ENCODE data around the gene FAM13A. TPM values are rescaled to one million over a fixed set of nuclear protein-coding genes. Genes with fewer than 3 reads are reported as not detected.

The FAM13A gene
- total RNA-seq, 1 donor from 2014 or later = 40.3 TPM

DNA sequence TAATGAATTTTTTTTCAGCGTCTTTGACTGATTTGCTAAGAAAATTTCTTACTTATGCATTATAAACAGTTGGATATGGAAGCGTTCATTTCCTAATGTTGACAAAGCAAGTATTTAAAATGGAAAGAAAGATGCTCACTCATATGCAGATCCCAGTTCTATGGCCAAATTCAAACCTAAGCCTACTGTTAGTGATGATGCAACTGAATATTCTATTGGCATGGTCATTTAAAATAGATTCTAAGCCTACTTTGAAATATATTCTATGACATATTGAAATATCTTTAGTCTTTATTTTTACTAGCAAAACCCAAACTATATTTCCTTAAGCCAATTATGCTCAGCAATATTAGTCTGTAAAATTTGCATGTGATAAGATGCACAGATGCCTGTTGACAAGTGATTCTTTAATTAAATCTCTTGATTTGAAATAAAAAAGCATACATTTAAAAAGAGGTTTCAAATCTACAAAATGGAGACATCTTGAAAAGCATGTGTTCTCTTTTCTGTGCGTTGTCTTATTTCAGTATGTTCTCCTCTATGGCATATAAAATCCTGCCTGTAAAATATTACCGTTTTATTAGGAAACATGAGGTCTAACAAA, 262.8 kb downstream of the FAM13A start:
- Mint-ChIP-seq H3K27me3 (ENCODE audit: insufficient read depth, low read depth) (no peaks in the 10 kb centered on the region), H3K9me3 (no peaks in the 10 kb centered on the region), H3K27ac (no peak overlapping the region), H3K36me3 (peaks cover 5% of the 10 kb centered on the region), H3K4me1 (peaks cover 14% of the 10 kb centered on the region), H3K4me3 (no peak overlapping the region)
- no peak overlapping the region for H3K4me3 ChIP-seq
- H3K27ac ChIP-seq = no peak overlapping the region
- no peaks in the 10 kb centered on the region for H3K9me3 ChIP-seq (ENCODE audit: low read depth)
- no peak overlapping the region for H3K4me2 ChIP-seq
- no peaks in the 10 kb centered on the region for H3K4me1 ChIP-seq
- no peaks in the 10 kb centered on the region for H3F3A ChIP-seq (ENCODE audit: low read depth)
- no peaks in the 10 kb centered on the region for H3K36me3 ChIP-seq
- no peaks in the 10 kb centered on the region for H4K20me1 ChIP-seq (ENCODE audit: low read depth)
- no peak for TF ChIP-seq EZH2 (IDR thresholded peaks at IDR 0.05)
- TF ChIP-seq, protein P1, sequence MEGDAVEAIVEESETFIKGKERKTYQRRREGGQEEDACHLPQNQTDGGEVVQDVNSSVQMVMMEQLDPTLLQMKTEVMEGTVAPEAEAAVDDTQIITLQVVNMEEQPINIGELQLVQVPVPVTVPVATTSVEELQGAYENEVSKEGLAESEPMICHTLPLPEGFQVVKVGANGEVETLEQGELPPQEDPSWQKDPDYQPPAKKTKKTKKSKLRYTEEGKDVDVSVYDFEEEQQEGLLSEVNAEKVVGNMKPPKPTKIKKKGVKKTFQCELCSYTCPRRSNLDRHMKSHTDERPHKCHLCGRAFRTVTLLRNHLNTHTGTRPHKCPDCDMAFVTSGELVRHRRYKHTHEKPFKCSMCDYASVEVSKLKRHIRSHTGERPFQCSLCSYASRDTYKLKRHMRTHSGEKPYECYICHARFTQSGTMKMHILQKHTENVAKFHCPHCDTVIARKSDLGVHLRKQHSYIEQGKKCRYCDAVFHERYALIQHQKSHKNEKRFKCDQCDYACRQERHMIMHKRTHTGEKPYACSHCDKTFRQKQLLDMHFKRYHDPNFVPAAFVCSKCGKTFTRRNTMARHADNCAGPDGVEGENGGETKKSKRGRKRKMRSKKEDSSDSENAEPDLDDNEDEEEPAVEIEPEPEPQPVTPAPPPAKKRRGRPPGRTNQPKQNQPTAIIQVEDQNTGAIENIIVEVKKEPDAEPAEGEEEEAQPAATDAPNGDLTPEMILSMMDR (IDR thresholded peaks at IDR 0.05) = no peak
- no peak for TF ChIP-seq EZH2phosphoT487 (IDR thresholded peaks at IDR 0.05)
- no peak overlapping the region for H2AFZ ChIP-seq (replicated peaks)
- no peak overlapping the region for H3K9ac ChIP-seq
- no peak for DNase-seq (ENCODE audit: low spot score)
- H3K27me3 ChIP-seq = no peaks in the 10 kb centered on the region
- no peaks in the 10 kb centered on the region for H3K79me2 ChIP-seq (ENCODE audit: low read depth)

DNA sequence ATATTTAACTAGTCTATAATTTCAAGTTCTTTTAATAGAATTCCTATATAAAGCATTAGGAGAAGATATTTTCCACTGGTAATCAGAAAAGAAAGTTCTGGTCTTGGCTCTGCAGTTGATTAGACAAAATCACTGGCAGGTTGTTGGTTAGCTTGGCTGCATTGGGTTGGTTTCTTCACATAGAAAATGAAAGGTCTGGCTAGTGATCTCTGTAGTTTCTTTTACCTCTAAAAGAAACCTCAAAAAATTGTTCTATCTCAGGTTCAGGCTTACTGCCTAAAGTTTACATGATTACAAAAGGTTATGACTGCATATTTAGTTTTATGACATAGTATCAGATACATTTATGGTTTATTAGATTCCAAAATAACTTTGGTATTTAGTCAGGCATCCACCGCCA, 263.5 kb downstream of the FAM13A start:
- no peaks in the 10 kb centered on the region for H3K36me3 ChIP-seq
- Mint-ChIP-seq H3K36me3 (peaks cover 5% of the 10 kb centered on the region), H3K27ac (no peak overlapping the region), H3K4me3 (no peak overlapping the region), H3K4me1 (peaks cover 12% of the 10 kb centered on the region), H3K27me3 (ENCODE audit: insufficient read depth, low read depth) (no peaks in the 10 kb centered on the region), H3K9me3 (no peaks in the 10 kb centered on the region)
- no peak overlapping the region for H3K4me3 ChIP-seq
- DNase-seq (ENCODE audit: low spot score) = no peak
- no peak for TF ChIP-seq EZH2 (IDR thresholded peaks at IDR 0.05)
- TF ChIP-seq, protein P1 (IDR thresholded peaks at IDR 0.05) = no peak
- no peak for TF ChIP-seq EZH2phosphoT487 (IDR thresholded peaks at IDR 0.05)
- H3K27me3 ChIP-seq = no peaks in the 10 kb centered on the region
- no peaks in the 10 kb centered on the region for H3K9me3 ChIP-seq (ENCODE audit: low read depth)
- no peaks in the 10 kb centered on the region for H4K20me1 ChIP-seq (ENCODE audit: low read depth)
- no peak overlapping the region for H3K4me2 ChIP-seq
- no peak overlapping the region for H2AFZ ChIP-seq (replicated peaks)
- no peaks in the 10 kb centered on the region for H3F3A ChIP-seq (ENCODE audit: low read depth)
- H3K4me1 ChIP-seq = no peaks in the 10 kb centered on the region
- no peak overlapping the region for H3K9ac ChIP-seq
- no peaks in the 10 kb centered on the region for H3K79me2 ChIP-seq (ENCODE audit: low read depth)
- H3K27ac ChIP-seq = no peak overlapping the region

DNA sequence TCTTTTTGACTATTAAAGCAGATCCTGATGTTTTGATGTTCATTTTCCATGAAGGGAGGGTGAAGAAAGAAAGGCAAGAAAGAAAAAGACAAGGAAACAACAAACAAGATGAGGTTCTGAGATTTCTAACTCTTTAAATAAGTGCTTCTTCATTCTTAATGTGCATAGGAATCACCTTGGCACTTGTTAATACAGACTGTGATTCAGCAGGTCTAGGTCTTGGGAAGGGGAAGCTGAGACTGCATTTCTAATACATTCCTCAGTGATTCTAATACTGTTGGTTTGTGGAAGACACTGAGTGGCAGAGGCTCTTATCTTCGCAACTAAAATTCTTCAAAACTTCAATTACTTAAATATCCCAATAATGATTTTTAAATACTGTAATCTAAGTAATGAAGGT, 264.2 kb downstream of the FAM13A start:
- no peak overlapping the region for H3K27ac Mint-ChIP-seq
- H3K4me3 Mint-ChIP-seq = no peak overlapping the region
- no peak for DNase-seq (ENCODE audit: low spot score)

More for the DNA sequence above, 264.2 kb downstream of the FAM13A start:
- H3K4me1 ChIP-seq = no peaks in the 10 kb centered on the region
- H3K36me3 ChIP-seq = no peaks in the 10 kb centered on the region
- no peak overlapping the region for H3K4me2 ChIP-seq
- H3K79me2 ChIP-seq (ENCODE audit: low read depth) = no peaks in the 10 kb centered on the region
- H3K4me3 ChIP-seq = no peak overlapping the region
- no peak overlapping the region for H3K27ac ChIP-seq
- Mint-ChIP-seq H3K36me3 (peaks cover 7% of the 10 kb centered on the region), H3K27me3 (ENCODE audit: insufficient read depth, low read depth) (no peaks in the 10 kb centered on the region), H3K9me3 (no peaks in the 10 kb centered on the region), H3K4me1 (peaks cover 6% of the 10 kb centered on the region)
- H2AFZ ChIP-seq (replicated peaks) = no peak overlapping the region
- H4K20me1 ChIP-seq (ENCODE audit: low read depth) = no peaks in the 10 kb centered on the region
- H3K27me3 ChIP-seq = no peaks in the 10 kb centered on the region
- no peak overlapping the region for H3K9ac ChIP-seq
- no peak for TF ChIP-seq EZH2phosphoT487 (IDR thresholded peaks at IDR 0.05)
- TF ChIP-seq, protein P1 (IDR thresholded peaks at IDR 0.05) = no peak
- no peak for TF ChIP-seq EZH2 (IDR thresholded peaks at IDR 0.05)
- no peaks in the 10 kb centered on the region for H3F3A ChIP-seq (ENCODE audit: low read depth)
- no peaks in the 10 kb centered on the region for H3K9me3 ChIP-seq (ENCODE audit: low read depth)

Measured in neural progenitor cell (in vitro differentiated cells).